NB4 (cell line): ENCODE results near the gene KLF14.

Source experiments
- DNase-seq: peaks from one replicate; pipeline ENCODE4 v3.0.0; 2010; ENCODE audit warnings: low read depth
- H3K4me3 ChIP-seq: one replicate; pipeline ENCODE4 v1.5.1; 2011; ENCODE audit warnings: mild to moderate bottlenecking, low read depth, low read length, moderate library complexity
- CTCF ChIP-seq: IDR thresholded peaks from one replicate; pipeline ENCODE4 v1.5.1; 2012; ENCODE audit warnings: low read depth, low read length
- MAX ChIP-seq: IDR thresholded peaks from 2 replicates; pipeline ENCODE4 v1.6.1; 2011; ENCODE audit warnings: low read depth, low read length
- MYC ChIP-seq: IDR thresholded peaks from 2 replicates; pipeline ENCODE4 v1.6.1; 2011; ENCODE audit warnings: low read depth, low read length
- POLR2A ChIP-seq: IDR thresholded peaks from 2 replicates; pipeline ENCODE4 v1.6.1; 2011; ENCODE audit warnings: mild to moderate bottlenecking; ENCODE audit not compliant: insufficient read length; ENCODE audit errors: extremely low read depth

Gene KLF14

GRCh38 chr7:130683026-130683425 is 51.0 kb downstream of the KLF14 start:
- no peak overlapping the region for H3K4me3 ChIP-seq
- no peak for DNase-seq
- TF ChIP-seq MAX: no peak
- no peak for TF ChIP-seq POLR2A
- TF ChIP-seq MYC: no peak
- TF ChIP-seq CTCF: no peak
